GM12878 (cell line): ENCODE results near the gene KAZN. TPM values are rescaled to one million over a fixed set of nuclear protein-coding genes. Genes with fewer than 3 reads are reported as not detected.
A peak's percentile ranks its signal among the peaks of the same experiment; 100 is the strongest.

Source experiments
- ATAC-seq: fragments of 200-7000 bp; cut with Tn5 transposase; 3 replicates; pipeline ENCODE4 v1.9.1; 2020; ENCODE audit warnings: mild to moderate bottlenecking, moderate library complexity
- BruUV-seq: library from RNA; stranded (reverse); fragments of 400-500 nt; replicated peaks from 2 replicates; lab custom pipeline; 2021; lab: Mats Ljungman, UMichigan
- CTCF ChIA-PET: fragments of 300-600 bp; sonication (Branson Sonifier 250); formaldehyde crosslinking; extraction: SDS; loops from one replicate; lab custom pipeline; 2021; ENCODE audit warnings: inconsistent platforms; lab: Yijun Ruan, JAX
- POLR2A ChIA-PET: fragments of 350-600 bp; formaldehyde crosslinking; extraction: SDS; loops from one replicate; lab custom pipeline; 2021; ENCODE audit warnings: inconsistent platforms; lab: Charles Lee
- RAD21 ChIA-PET: fragments of 300-600 bp; sonication (Branson Sonifier 250); formaldehyde crosslinking; loops from one replicate; lab custom pipeline; 2023; ENCODE audit warnings: antibody characterized with exemption; ENCODE audit not compliant: unreplicated experiment; lab: Charles Lee
- SMC1A ChIA-PET: fragments of 300-600 bp; sonication (Branson Sonifier 250); formaldehyde crosslinking; loops from one replicate; lab custom pipeline; 2023; ENCODE audit not compliant: unreplicated experiment, uncharacterized antibody; lab: Charles Lee
- DNase-seq: peaks from one replicate; pipeline ENCODE4 v3.0.0-alpha.2; 2011; ENCODE audit warnings: low read depth, low spot score
- FAIRE-seq: peaks from 3 replicates; lab custom pipeline; 2011; peaks lifted over from hg19 to GRCh38; lab: Jason Lieb, UNC
- H2AFZ ChIP-seq: 2 replicates; pipeline ENCODE4 v1.6.0; 2011; ENCODE audit warnings: low read depth, low read length, control low read depth; ENCODE audit not compliant: control insufficient read depth
- H3K27ac ChIP-seq: 2 replicates; pipeline ENCODE4 v1.5.1; 2011; ENCODE audit warnings: control low read depth; ENCODE audit not compliant: control insufficient read depth, insufficient read depth
- H3K27me3 ChIP-seq, 2 experiments: replicated peaks in 1 of 2; 2 replicates each; pipeline versions ENCODE4 v1.6.0 to v1.6.1; 2011; ENCODE audit warnings: low read length in 1 of 2; ENCODE audit not compliant: control insufficient read depth in 2 of 2, insufficient read depth in 2 of 2
- H3K36me3 ChIP-seq, 2 experiments: 2 replicates each; pipeline ENCODE4 v1.5.1; 2011; ENCODE audit warnings: low read length in 1 of 2; ENCODE audit not compliant: control insufficient read depth in 2 of 2, insufficient read depth in 2 of 2
- H3K4me1 ChIP-seq: 2 replicates; pipeline ENCODE4 v1.6.1; 2011; ENCODE audit warnings: mild to moderate bottlenecking, low read length, moderate library complexity, mixed read lengths; ENCODE audit not compliant: control insufficient read depth, insufficient read depth
- H3K4me2 ChIP-seq: 2 replicates; pipeline ENCODE4 v1.6.0; 2011; ENCODE audit warnings: control low read depth; ENCODE audit not compliant: control insufficient read depth, insufficient read depth
- H3K4me3 ChIP-seq: fragments of 200-600 bp; sonication (generic); 2 replicates; pipeline ENCODE4 v1.5.1; 2016
- H3K79me2 ChIP-seq: 2 replicates; pipeline ENCODE4 v1.6.0; 2011; ENCODE audit warnings: low read length; ENCODE audit not compliant: control insufficient read depth, insufficient read depth
- H3K9ac ChIP-seq: 2 replicates; pipeline ENCODE4 v1.8.0; 2011; ENCODE audit warnings: low read length, control low read depth, mixed read lengths; ENCODE audit not compliant: control insufficient read depth, insufficient read depth
- H3K9me3 ChIP-seq: replicated peaks from 3 replicates; pipeline ENCODE4 v1.5.1; 2011; ENCODE audit warnings: mild to moderate bottlenecking, low read length; ENCODE audit not compliant: control insufficient read depth, insufficient read depth
- H4K20me1 ChIP-seq: 2 replicates; pipeline ENCODE4 v1.6.0; 2011; ENCODE audit not compliant: control insufficient read depth, insufficient read depth
- ESRRA ChIP-seq: IDR thresholded peaks from 2 replicates; pipeline ENCODE4 v1.6.1; 2012; ENCODE audit warnings: mild to moderate bottlenecking, low read length, improper control_type of control experiment
- HDGF ChIP-seq: fragments of 450-650 bp; IDR thresholded peaks from 2 replicates; pipeline ENCODE4 v1.6.1; 2016; ENCODE audit warnings: antibody characterized with exemption
- JUNB ChIP-seq: IDR thresholded peaks from 2 replicates; pipeline ENCODE4 v1.6.1; 2016; ENCODE audit warnings: antibody characterized with exemption, mild to moderate bottlenecking
- PAX5 ChIP-seq: IDR thresholded peaks from 2 replicates; pipeline ENCODE4 v1.6.1; 2011; ENCODE audit warnings: low read depth, low read length, borderline replicate concordance
- RAD21 ChIP-seq: IDR thresholded peaks from 2 replicates; pipeline ENCODE4 v1.6.1; 2011; ENCODE audit warnings: mild to moderate bottlenecking, low read depth, low read length, moderate library complexity; ENCODE audit not compliant: insufficient read depth
- RB1 ChIP-seq: fragments of 450-650 bp; formaldehyde crosslinking; IDR thresholded peaks from 2 replicates; pipeline ENCODE4 v1.6.1; 2017; ENCODE audit warnings: mild to moderate bottlenecking, borderline replicate concordance
- SMAD5 ChIP-seq: IDR thresholded peaks from 2 replicates; pipeline ENCODE4 v1.6.1; 2016; ENCODE audit warnings: antibody characterized with exemption, low read depth
- SMC3 ChIP-seq: IDR thresholded peaks from 2 replicates; pipeline ENCODE4 v1.6.1; 2011; ENCODE audit warnings: low read length, improper control_type of control experiment, borderline replicate concordance
- SUZ12 ChIP-seq: fragments of 200-600 bp; sonication (generic); IDR thresholded peaks from one replicate; pipeline ENCODE4 v1.6.1; 2018; ENCODE audit warnings: antibody characterized with exemption, mild to moderate bottlenecking; ENCODE audit not compliant: unreplicated experiment
- WGBS: methylation state at CpG from one replicate; pipeline ENCODE4 v1.1.6; 2016; ENCODE audit warnings: low lambda C conversion rate; ENCODE audit not compliant: insufficient replicate concordance, insufficient coverage; ENCODE audit errors: missing lambda C conversion rate; 5-methylcytosine and 5-hydroxymethylcytosine counted together
- in situ Hi-C: fragments of 300-500 bp; cut with MboI; formaldehyde crosslinking; loops from 9 replicates; pipeline ENCODE4 v1.14.3; 2018; ENCODE audit warnings: mixed read lengths
- intact Hi-C: fragments of 100-400 bp; cut with micrococcal nuclease; formaldehyde crosslinking; loops from one replicate; pipeline ENCODE4 v1.14.2; 2022; ENCODE audit not compliant: unreplicated experiment
- polyA plus RNA-seq, 11 experiments: library from polyadenylated mRNA; depleted of rRNA in 4 of 11; unstranded in 6 of 11; stranded (reverse) in 5 of 11; fragments of >200 nt; fragmentation: Nextera tagmentation in 4 of 11; fragmentation: Illumina TruSeq in 1 of 11; extraction: Ambion mirVana in 4 of 11; extraction: Trizol in 1 of 11; gene quantifications; 1 replicate in 1 of 11; 2 replicates in 10 of 11; pipeline versions ENCODE4 v1.2.1 to v1.2.3, GENCODE V29; 2011 to 2016; ENCODE audit warnings: inconsistent platforms in 2 of 11, missing spikeins in 2 of 11, low read depth in 1 of 11
- total RNA-seq, 4 experiments: library from RNA; depleted of rRNA in 3 of 4; stranded (reverse); fragments of >200 nt in 3 of 4; fragmentation: Illumina TruSeq in 1 of 4; extraction: Trizol in 1 of 4; gene quantifications; 2 replicates each; pipeline versions ENCODE4 v1.2.1 to v1.2.3, GENCODE V29; 2013 to 2021
- TF ChIP-seq, protein P1 (sequence below): IDR thresholded peaks from 2 replicates; pipeline ENCODE4 v1.6.1; 2012; ENCODE audit warnings: improper control_type of control experiment, low read depth, low read length; ENCODE audit not compliant: insufficient replicate concordance
- TF ChIP-seq, protein P2 (sequence below): IDR thresholded peaks from 2 replicates; pipeline ENCODE4 v1.6.1; 2011; ENCODE audit warnings: mild to moderate bottlenecking, low read depth, low read length, moderate library complexity; ENCODE audit not compliant: insufficient replicate concordance
- TF ChIP-seq, protein P3 (sequence below): fragments of 150-350 bp; IDR thresholded peaks from 2 replicates; pipeline ENCODE4 v1.6.1; 2016; ENCODE audit warnings: low read depth, low read length
- TF ChIP-seq, protein P4 (sequence below): fragments of 450-650 bp; IDR thresholded peaks from 2 replicates; pipeline ENCODE4 v1.6.1; 2016; ENCODE audit warnings: mild to moderate bottlenecking

The KAZN gene
- total and polyA plus RNA-seq, 10 of the 15 experiments (the other 5 are each of a cell fraction or from before 2014, with no cell fraction given), result 0.72 to 4.0 (median 1.2) TPM

DNA sequence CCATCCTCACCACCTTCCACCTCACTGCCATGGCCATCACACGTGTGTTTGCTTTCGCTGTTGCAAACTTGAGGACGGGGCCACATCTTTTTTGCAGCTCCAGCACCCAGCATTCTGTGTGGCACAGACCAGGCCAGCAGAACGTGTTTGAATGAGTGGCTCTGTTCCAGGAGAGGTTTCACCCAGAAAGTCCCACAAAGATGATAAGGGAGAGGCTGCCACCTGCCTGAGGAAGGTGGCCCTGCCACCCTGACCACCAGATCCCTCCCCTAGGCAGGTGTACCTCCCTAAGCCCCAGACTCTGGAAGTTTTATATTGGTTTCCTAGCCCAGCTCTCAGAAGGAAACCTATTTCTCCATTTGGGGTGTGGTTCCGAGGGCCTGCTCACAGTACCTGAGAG lies 252.1 kb downstream of the KAZN start:
- FAIRE-seq, result no peak
- RAD21 ChIA-PET, result interaction anchor here (0.9 kb wide), 1 partner anchor 197 kb away, joined by 3 read pairs; no protein-coding TSS in a partner anchor
- Histone ChIP-seq H3K27ac (no peak overlapping the region), H3K4me1 (no peaks in the 10 kb centered on the region), H4K20me1 (no peaks in the 10 kb centered on the region), H3K4me2 (no peak overlapping the region), H2AFZ (no peak overlapping the region), H3K79me2 (no peaks in the 10 kb centered on the region), H3K36me3 (no peaks in the 10 kb centered on the region), H3K4me3 (no peak overlapping the region), H3K9ac (no peak overlapping the region), H3K9me3 (no peaks in the 10 kb centered on the region), H3K27me3 (peaks cover 0 to 3% of the 10 kb centered on the region in 2 experiments; a peak in 2 of 4 replicates)
- BruUV-seq, result no TSS peak
- CTCF ChIA-PET, result interaction anchor here (0.5 to 1.7 kb wide), 4 partner anchors 77 to 506 kb away, joined by 3 to 4 read pairs (median 4); no protein-coding TSS in a partner anchor
- WGBS, result 4% methylated on average over 5 of the region's 5 CpGs
- POLR2A ChIA-PET, result no interaction called here
- DNase-seq, result no peak
- in situ Hi-C loops, result no loop called here
- peak; percentile 69 for ATAC-seq
- intact Hi-C loops, result loop anchor here (1.0 kb wide), 1 partner anchor 244 kb away; no protein-coding TSS in a partner anchor
- SMC1A ChIA-PET, result no interaction called here
- TF ChIP-seq, protein P1, sequence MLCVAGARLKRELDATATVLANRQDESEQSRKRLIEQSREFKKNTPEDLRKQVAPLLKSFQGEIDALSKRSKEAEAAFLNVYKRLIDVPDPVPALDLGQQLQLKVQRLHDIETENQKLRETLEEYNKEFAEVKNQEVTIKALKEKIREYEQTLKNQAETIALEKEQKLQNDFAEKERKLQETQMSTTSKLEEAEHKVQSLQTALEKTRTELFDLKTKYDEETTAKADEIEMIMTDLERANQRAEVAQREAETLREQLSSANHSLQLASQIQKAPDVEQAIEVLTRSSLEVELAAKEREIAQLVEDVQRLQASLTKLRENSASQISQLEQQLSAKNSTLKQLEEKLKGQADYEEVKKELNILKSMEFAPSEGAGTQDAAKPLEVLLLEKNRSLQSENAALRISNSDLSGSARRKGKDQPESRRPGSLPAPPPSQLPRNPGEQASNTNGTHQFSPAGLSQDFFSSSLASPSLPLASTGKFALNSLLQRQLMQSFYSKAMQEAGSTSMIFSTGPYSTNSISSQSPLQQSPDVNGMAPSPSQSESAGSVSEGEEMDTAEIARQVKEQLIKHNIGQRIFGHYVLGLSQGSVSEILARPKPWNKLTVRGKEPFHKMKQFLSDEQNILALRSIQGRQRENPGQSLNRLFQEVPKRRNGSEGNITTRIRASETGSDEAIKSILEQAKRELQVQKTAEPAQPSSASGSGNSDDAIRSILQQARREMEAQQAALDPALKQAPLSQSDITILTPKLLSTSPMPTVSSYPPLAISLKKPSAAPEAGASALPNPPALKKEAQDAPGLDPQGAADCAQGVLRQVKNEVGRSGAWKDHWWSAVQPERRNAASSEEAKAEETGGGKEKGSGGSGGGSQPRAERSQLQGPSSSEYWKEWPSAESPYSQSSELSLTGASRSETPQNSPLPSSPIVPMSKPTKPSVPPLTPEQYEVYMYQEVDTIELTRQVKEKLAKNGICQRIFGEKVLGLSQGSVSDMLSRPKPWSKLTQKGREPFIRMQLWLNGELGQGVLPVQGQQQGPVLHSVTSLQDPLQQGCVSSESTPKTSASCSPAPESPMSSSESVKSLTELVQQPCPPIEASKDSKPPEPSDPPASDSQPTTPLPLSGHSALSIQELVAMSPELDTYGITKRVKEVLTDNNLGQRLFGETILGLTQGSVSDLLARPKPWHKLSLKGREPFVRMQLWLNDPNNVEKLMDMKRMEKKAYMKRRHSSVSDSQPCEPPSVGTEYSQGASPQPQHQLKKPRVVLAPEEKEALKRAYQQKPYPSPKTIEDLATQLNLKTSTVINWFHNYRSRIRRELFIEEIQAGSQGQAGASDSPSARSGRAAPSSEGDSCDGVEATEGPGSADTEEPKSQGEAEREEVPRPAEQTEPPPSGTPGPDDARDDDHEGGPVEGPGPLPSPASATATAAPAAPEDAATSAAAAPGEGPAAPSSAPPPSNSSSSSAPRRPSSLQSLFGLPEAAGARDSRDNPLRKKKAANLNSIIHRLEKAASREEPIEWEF, result no peak
- TF ChIP-seq JUNB, result no peak
- TF ChIP-seq, protein P2, sequence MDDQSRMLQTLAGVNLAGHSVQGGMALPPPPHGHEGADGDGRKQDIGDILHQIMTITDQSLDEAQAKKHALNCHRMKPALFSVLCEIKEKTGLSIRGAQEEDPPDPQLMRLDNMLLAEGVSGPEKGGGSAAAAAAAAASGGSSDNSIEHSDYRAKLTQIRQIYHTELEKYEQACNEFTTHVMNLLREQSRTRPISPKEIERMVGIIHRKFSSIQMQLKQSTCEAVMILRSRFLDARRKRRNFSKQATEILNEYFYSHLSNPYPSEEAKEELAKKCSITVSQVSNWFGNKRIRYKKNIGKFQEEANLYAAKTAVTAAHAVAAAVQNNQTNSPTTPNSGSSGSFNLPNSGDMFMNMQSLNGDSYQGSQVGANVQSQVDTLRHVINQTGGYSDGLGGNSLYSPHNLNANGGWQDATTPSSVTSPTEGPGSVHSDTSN, result no peak
- TF ChIP-seq ESRRA, result no peak
- TF ChIP-seq, protein P3, sequence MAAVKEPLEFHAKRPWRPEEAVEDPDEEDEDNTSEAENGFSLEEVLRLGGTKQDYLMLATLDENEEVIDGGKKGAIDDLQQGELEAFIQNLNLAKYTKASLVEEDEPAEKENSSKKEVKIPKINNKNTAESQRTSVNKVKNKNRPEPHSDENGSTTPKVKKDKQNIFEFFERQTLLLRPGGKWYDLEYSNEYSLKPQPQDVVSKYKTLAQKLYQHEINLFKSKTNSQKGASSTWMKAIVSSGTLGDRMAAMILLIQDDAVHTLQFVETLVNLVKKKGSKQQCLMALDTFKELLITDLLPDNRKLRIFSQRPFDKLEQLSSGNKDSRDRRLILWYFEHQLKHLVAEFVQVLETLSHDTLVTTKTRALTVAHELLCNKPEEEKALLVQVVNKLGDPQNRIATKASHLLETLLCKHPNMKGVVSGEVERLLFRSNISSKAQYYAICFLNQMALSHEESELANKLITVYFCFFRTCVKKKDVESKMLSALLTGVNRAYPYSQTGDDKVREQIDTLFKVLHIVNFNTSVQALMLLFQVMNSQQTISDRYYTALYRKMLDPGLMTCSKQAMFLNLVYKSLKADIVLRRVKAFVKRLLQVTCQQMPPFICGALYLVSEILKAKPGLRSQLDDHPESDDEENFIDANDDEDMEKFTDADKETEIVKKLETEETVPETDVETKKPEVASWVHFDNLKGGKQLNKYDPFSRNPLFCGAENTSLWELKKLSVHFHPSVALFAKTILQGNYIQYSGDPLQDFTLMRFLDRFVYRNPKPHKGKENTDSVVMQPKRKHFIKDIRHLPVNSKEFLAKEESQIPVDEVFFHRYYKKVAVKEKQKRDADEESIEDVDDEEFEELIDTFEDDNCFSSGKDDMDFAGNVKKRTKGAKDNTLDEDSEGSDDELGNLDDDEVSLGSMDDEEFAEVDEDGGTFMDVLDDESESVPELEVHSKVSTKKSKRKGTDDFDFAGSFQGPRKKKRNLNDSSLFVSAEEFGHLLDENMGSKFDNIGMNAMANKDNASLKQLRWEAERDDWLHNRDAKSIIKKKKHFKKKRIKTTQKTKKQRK, result no peak
- TF ChIP-seq, protein P4, sequence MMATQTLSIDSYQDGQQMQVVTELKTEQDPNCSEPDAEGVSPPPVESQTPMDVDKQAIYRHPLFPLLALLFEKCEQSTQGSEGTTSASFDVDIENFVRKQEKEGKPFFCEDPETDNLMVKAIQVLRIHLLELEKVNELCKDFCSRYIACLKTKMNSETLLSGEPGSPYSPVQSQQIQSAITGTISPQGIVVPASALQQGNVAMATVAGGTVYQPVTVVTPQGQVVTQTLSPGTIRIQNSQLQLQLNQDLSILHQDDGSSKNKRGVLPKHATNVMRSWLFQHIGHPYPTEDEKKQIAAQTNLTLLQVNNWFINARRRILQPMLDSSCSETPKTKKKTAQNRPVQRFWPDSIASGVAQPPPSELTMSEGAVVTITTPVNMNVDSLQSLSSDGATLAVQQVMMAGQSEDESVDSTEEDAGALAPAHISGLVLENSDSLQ, result no peak
- no peak for TF ChIP-seq SMAD5
- peak; percentile 34; the same call in 1 of the 2 replicates for TF ChIP-seq RAD21
- TF ChIP-seq PAX5, result peak; percentile 43; the same call in 1 of the 2 replicates
- peak; percentile 57; the same call in 1 of the 2 replicates for TF ChIP-seq SMC3
- no peak for TF ChIP-seq SUZ12
- no peak for TF ChIP-seq HDGF
- no peak for TF ChIP-seq RB1
